Kidney epithelial cell (primary cell): ENCODE data around the gene MAJIN. TPM values are rescaled to one million over a fixed set of nuclear protein-coding genes. Genes with fewer than 3 reads are reported as not detected.
"Not testable (repeated sequence)": the region's sequence is repeated elsewhere in the genome, so short reads cannot be mapped to it uniquely, and the experiment has no call there.

Source experiments
- DNase-seq: peaks from one replicate; pipeline ENCODE4 v3.0.0-alpha.2; 2010; ENCODE audit warnings: low read depth
- H3K27me3 ChIP-seq: 2 replicates; pipeline ENCODE4 v1.6.0; 2011; ENCODE audit warnings: low read length; ENCODE audit not compliant: control insufficient read depth, insufficient read depth
- H3K36me3 ChIP-seq: 2 replicates; pipeline ENCODE4 v1.5.1; 2011; ENCODE audit warnings: low read length; ENCODE audit not compliant: control insufficient read depth, insufficient read depth
- H3K4me3 ChIP-seq: 2 replicates; pipeline ENCODE4 v1.5.1; 2011; ENCODE audit warnings: low read depth, mild to moderate bottlenecking, control low read depth, low read length
- total RNA-seq: library from RNA; depleted of rRNA; stranded (reverse); fragments of >200 nt; gene quantifications from 2 replicates; pipeline ENCODE4 v1.2.3, GENCODE V29; 2015
- TF ChIP-seq, protein P1 (sequence below): IDR thresholded peaks from 2 replicates; pipeline ENCODE4 v1.5.1; 2011; ENCODE audit warnings: mild to moderate bottlenecking, moderate library complexity, low read length, control low read depth, inconsistent platforms; ENCODE audit not compliant: insufficient read depth, poor library complexity, severe bottlenecking

MAJIN gene
- total RNA-seq, 1 donor from 2014 or later, result 0.17 TPM

GRCh38 chr11:64987998-64988854 lies 16.3 kb upstream of the MAJIN start:
- TF ChIP-seq, protein P1, sequence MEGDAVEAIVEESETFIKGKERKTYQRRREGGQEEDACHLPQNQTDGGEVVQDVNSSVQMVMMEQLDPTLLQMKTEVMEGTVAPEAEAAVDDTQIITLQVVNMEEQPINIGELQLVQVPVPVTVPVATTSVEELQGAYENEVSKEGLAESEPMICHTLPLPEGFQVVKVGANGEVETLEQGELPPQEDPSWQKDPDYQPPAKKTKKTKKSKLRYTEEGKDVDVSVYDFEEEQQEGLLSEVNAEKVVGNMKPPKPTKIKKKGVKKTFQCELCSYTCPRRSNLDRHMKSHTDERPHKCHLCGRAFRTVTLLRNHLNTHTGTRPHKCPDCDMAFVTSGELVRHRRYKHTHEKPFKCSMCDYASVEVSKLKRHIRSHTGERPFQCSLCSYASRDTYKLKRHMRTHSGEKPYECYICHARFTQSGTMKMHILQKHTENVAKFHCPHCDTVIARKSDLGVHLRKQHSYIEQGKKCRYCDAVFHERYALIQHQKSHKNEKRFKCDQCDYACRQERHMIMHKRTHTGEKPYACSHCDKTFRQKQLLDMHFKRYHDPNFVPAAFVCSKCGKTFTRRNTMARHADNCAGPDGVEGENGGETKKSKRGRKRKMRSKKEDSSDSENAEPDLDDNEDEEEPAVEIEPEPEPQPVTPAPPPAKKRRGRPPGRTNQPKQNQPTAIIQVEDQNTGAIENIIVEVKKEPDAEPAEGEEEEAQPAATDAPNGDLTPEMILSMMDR, result no peak
- no peak for DNase-seq
- no peaks in the 10 kb centered on the region for H3K36me3 ChIP-seq
- H3K4me3 ChIP-seq, result no peak overlapping the region
- H3K27me3 ChIP-seq, result no peaks in the 10 kb centered on the region

GRCh38 chr11:64983339-64983738 lies 11.4 kb upstream of the MAJIN start:
- not testable (repeated sequence) for H3K36me3 ChIP-seq, DNase-seq

DNA sequence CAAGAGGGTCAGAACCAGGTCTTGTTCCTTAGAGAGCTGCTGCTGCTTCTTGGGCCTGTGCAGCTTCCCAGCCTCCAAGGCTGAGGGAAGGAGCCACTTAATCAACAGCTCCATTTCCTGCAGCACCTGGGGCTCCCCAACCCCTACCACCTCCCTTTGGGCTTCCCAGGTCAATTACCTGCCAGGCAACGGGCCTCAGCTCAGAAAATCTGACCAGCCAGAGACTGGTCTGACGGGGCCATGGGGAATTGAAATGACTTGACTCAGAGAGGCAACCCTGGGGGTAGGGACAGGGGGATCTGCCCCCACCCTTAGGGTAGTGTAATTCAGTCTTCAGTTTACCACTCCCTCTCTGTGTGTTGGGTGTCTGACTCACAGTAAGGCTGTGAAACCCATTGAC lies 4.7 kb upstream of the MAJIN start:
- peaks cover 2% of the 10 kb centered on the region for H3K27me3 ChIP-seq
- no peak for DNase-seq
- TF ChIP-seq, protein P1, result no peak

More at GRCh38 chr11:64983339-64983738, 11.4 kb upstream of the MAJIN start:
- H3K27me3 ChIP-seq, H3K4me3 ChIP-seq: not testable (repeated sequence)

GRCh38 chr11:64974124-64974523 lies 2.2 kb upstream of the MAJIN start:
- Histone ChIP-seq H3K27me3 (peaks cover 2% of the 10 kb centered on the region), H3K4me3 (no peak overlapping the region), H3K36me3 (no peaks in the 10 kb centered on the region)
- DNase-seq, result no peak
- TF ChIP-seq, protein P1, result no peak

More for the DNA sequence above, 4.7 kb upstream of the MAJIN start:
- Histone ChIP-seq H3K4me3 (no peak overlapping the region), H3K36me3 (no peaks in the 10 kb centered on the region)

DNA sequence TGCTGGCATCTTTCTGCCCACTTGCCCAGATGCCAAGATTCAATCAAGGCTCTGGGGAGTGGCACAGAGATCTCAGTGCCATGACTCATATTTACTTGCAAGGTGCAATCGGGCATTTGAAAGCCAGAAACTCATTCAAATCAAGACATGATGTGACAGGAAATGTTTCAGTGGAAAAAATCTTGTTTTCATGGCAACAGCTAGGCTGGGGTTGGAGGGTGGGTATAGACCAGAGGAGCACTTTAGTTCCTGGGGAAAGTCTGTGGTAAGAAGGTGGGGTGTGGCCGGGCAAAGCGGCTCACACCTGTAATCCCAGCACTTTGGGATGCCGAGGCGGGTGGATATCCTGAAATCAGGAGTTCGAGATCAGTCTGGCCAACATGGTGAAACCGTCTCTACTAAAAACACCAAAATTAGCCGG lies 1.2 kb downstream of the MAJIN start:
- TF ChIP-seq, protein P1, result no peak
- H3K36me3 ChIP-seq, result no peaks in the 10 kb centered on the region
- H3K27me3 ChIP-seq, result peaks cover 2% of the 10 kb centered on the region
- DNase-seq, result peak; percentile 45
- no peak overlapping the region for H3K4me3 ChIP-seq

- TF ChIP-seq, protein P1, result no peak
- Histone ChIP-seq H3K36me3 (no peaks in the 10 kb centered on the region), H3K4me3 (no peak overlapping the region), H3K27me3 (no peaks in the 10 kb centered on the region)
- peak; percentile 35 for DNase-seq
Observed at GRCh38 chr11:64969209-64969608, 2.7 kb downstream of the MAJIN start.
